Measurements from ENCODE around the gene C10orf143.

Gene C10orf143

DNA sequence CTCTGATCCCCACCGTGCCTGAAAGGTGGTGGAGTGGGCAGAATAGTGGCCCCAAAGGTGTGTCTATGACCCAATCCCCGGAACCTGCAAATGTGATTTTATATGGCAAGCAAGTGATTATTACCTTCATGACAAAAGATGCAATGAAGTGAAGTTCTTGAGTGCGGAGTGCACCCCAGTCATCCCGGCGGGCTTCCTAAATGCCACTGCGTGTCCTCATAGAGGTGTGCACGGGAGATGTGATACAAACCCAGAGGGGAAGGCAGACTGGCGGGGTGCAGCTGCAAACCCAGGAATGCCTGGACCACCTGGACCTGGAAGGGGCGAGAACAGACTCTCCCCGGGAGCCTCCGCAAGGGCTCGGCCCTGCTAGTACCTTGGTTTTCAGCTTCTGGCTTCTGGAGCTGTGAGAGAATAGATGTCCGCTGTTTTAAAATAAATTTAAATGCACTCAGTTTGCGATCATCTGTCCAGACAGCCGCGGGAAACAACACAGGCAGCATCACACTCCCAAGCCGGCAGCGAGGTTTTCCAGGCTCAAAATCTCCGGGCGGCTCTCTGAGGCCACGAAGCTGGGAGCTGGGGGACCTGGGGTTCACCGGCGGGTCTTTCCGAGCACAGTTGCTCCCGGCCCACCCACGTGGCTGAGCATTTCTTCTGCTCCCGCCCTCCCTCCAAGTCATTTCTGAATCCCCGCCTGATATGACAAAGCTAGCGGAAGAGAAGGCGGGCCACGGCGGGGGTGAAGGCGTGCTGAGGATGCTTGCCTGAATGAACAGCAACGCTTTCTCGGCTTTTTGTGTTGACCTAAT, 96.2 kb downstream of the C10orf143 start:
- no peak for DNase-seq (ENCODE audit: low spot score)
